ENCODE measurements around the gene OR7E24.
"Not testable (repeated sequence)": the region's sequence is repeated elsewhere in the genome, so short reads cannot be mapped to it uniquely, and the experiment has no call there.

DNA sequence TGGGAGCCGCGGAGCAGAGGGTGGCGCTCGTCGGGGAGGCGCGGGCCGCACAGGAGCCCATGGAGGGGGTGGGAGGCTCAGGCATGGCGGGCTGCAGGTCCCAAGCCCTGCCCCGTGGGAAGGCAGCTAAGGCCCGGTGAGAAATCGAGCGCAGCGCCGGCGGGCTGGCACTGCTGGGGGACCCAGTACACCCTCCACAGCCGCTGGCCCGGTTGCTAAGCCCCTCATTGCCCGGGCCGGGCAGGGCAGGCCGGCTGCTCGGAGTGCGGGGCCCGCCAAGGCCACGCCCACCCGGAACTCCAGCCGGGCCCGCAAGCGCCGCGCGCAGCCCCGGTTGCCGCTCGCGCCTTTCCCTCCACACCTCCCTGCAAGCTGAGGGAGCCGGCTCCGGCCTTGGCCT, 32.8 kb downstream of the OR7E24 start:
- not testable (repeated sequence) for TF ChIP-seq CTCF, POLR2A (IDR thresholded peaks at IDR 0.05)
